Left ventricle myocardium inferior (tissue), 1 donor: ENCODE results near the gene MYEF2. TPM values are rescaled to one million over a fixed set of nuclear protein-coding genes. Genes with fewer than 3 reads are reported as not detected.

ENCODE experiments used
- DNase-seq: peaks from one replicate; pipeline ENCODE4 v3.0.0-alpha.2; 2020
- H3K27ac ChIP-seq: fragments of 200-600 bp; replicated peaks from 2 replicates; pipeline ENCODE4 v1.8.0; 2021
- H3K27me3 ChIP-seq: fragments of 200-600 bp; 2 replicates; pipeline ENCODE4 v1.8.0; 2021; ENCODE audit warnings: low read depth
- H3K36me3 ChIP-seq: fragments of 200-600 bp; 2 replicates; pipeline ENCODE4 v1.8.0; 2021
- H3K4me1 ChIP-seq: fragments of 200-600 bp; 2 replicates; pipeline ENCODE4 v1.8.0; 2021
- H3K4me3 ChIP-seq: fragments of 200-600 bp; 2 replicates; pipeline ENCODE4 v1.8.0; 2021; ENCODE audit warnings: mild to moderate bottlenecking, moderate library complexity
- H3K9me3 ChIP-seq: fragments of 200-600 bp; replicated peaks from 2 replicates; pipeline ENCODE4 v1.8.0; 2021
- CTCF ChIP-seq: fragments of 200-600 bp; IDR thresholded peaks from 2 replicates; pipeline ENCODE4 v1.8.0; 2021; ENCODE audit warnings: antibody characterized with exemption, mild to moderate bottlenecking, borderline replicate concordance
- intact Hi-C: fragments of 100-400 bp; cut with micrococcal nuclease; formaldehyde crosslinking; loops from one replicate; pipeline ENCODE4 v1.11.0; 2022
- total RNA-seq: library from RNA; stranded (reverse); fragmentation: NEBNext Ultra II Directional; extraction: Animal tissue kit (Norgen Biotek cat#: 25700); gene quantifications from one replicate; pipeline ENCODE4 v1.2.1, GENCODE V29; 2021
- donor health status: DM: no; HTN: yes; CAD: no; lungs with severe emphysema.

The MYEF2 gene
- total RNA-seq, 1 donor from 2014 or later: 11.9 TPM

- no peak for DNase-seq
- intact Hi-C loops: no loop called here
- no peak overlapping the region for H3K4me3 ChIP-seq
- no peaks in the 10 kb centered on the region for H3K36me3 ChIP-seq
- no peaks in the 10 kb centered on the region for H3K9me3 ChIP-seq
- H3K27ac ChIP-seq: no peak overlapping the region
- TF ChIP-seq CTCF: no peak
- H3K4me1 ChIP-seq: peaks cover 14% of the 10 kb centered on the region
- H3K27me3 ChIP-seq: no peaks in the 10 kb centered on the region
Measured at GRCh38 chr15:48145923-48146322, 32.2 kb downstream of the MYEF2 start.

- no peak for DNase-seq
- no peaks in the 10 kb centered on the region for H3K9me3 ChIP-seq
- H3K4me3 ChIP-seq: no peak overlapping the region
- peak overlapping the region; percentile 21 for H3K27ac ChIP-seq
- intact Hi-C loops: no loop called here
- TF ChIP-seq CTCF: no peak
- H3K4me1 ChIP-seq: peaks cover 14% of the 10 kb centered on the region
- no peaks in the 10 kb centered on the region for H3K36me3 ChIP-seq
- no peaks in the 10 kb centered on the region for H3K27me3 ChIP-seq
Measured at GRCh38 chr15:48144889-48145288, 33.2 kb downstream of the MYEF2 start.

DNA sequence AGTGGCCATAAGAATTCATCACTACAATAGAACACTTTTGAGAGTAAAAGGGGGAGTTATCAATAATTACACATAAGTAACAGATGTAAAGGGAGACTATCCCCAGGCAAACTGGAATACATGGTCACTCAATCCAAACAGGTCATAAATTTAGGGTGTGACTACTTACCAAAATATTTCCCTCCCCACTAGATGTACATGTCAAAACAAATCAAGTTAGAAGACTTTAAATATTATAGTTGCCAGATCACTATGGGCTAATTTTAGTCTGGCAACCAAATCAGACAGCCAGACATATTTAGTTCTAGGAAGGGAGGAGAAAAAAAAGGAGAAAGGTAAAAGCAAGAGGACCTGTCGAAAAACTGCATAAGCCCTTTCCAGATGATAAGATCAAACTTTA is 34.2 kb downstream of the MYEF2 start:
- no peak for TF ChIP-seq CTCF
- Histone ChIP-seq H3K36me3 (no peaks in the 10 kb centered on the region), H3K9me3 (no peaks in the 10 kb centered on the region), H3K27ac (peak overlapping the region; percentile 21), H3K27me3 (no peaks in the 10 kb centered on the region), H3K4me3 (peak overlapping the region; percentile 5), H3K4me1 (peaks cover 14% of the 10 kb centered on the region)
- intact Hi-C loops: no loop called here
- no peak for DNase-seq

DNA sequence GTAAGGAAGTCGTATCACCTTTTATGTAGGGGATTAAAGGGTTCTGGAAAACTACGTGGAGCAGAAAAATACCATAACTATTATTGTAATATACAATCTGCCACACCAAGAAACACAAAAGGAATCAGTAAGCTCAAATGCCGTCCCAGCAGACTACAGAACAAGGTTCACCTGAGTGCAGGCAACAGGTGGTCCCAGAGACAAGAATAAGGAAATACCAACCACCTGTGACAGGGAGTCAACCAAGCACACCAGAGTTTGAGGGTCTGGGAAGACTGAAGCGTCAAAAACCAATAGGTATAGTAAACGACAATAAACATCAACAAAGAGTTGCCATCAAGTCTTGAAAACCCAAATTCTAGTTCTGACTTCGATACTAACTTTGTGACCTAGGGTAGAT is 45.2 kb downstream of the MYEF2 start:
- no peaks in the 10 kb centered on the region for H3K9me3 ChIP-seq
- no peak for TF ChIP-seq CTCF
- DNase-seq: no peak
- H3K36me3 ChIP-seq: no peaks in the 10 kb centered on the region
- no peaks in the 10 kb centered on the region for H3K4me1 ChIP-seq
- H3K4me3 ChIP-seq: no peak overlapping the region
- no peaks in the 10 kb centered on the region for H3K27me3 ChIP-seq
- H3K27ac ChIP-seq: no peak overlapping the region
- intact Hi-C loops: no loop called here

- DNase-seq: no peak
- intact Hi-C loops: no loop called here
- no peak for TF ChIP-seq CTCF
- Histone ChIP-seq H3K9me3 (no peaks in the 10 kb centered on the region), H3K4me3 (no peak overlapping the region), H3K36me3 (no peaks in the 10 kb centered on the region), H3K4me1 (no peaks in the 10 kb centered on the region), H3K27ac (no peak overlapping the region), H3K27me3 (no peaks in the 10 kb centered on the region)
Measured at GRCh38 chr15:48131324-48131723, 46.8 kb downstream of the MYEF2 start.
